Karpas-422 (cell line): Measurements from ENCODE around the gene PCDHGC4. TPM values are rescaled to one million over a fixed set of nuclear protein-coding genes. Genes with fewer than 3 reads are reported as not detected.
A peak's percentile ranks its signal among the peaks of the same experiment; 100 is the strongest.

Source experiments
- DNase-seq: peaks from one replicate; pipeline ENCODE4 v3.0.0-alpha.2; 2015
- H2AFZ ChIP-seq: fragments of 200-600 bp; sonication (generic); 2 replicates; pipeline ENCODE4 v1.6.1; 2014; ENCODE audit warnings: antibody characterized with exemption, low read length, mixed read lengths
- H3K27ac ChIP-seq: fragments of 200-600 bp; sonication (generic); 2 replicates; pipeline ENCODE4 v1.5.1; 2014; ENCODE audit warnings: mild to moderate bottlenecking, low read length, moderate library complexity
- H3K27me3 ChIP-seq: fragments of 200-600 bp; sonication (generic); 2 replicates; pipeline ENCODE4 v1.6.1; 2014; ENCODE audit warnings: low read length, mixed read lengths
- H3K36me3 ChIP-seq: fragments of 200-600 bp; sonication (generic); 2 replicates; pipeline ENCODE4 v1.6.1; 2014; ENCODE audit warnings: low read length, mixed read lengths; ENCODE audit not compliant: insufficient read depth
- H3K4me1 ChIP-seq: fragments of 200-600 bp; sonication (generic); 2 replicates; pipeline ENCODE4 v1.6.1; 2014; ENCODE audit warnings: mild to moderate bottlenecking, low read length, mixed read lengths
- H3K4me2 ChIP-seq: fragments of 200-600 bp; sonication (generic); 2 replicates; pipeline ENCODE4 v1.6.1; 2014; ENCODE audit warnings: low read length, low read depth, mild to moderate bottlenecking; ENCODE audit not compliant: poor library complexity, severe bottlenecking
- H3K4me3 ChIP-seq: fragments of 200-600 bp; sonication (generic); 2 replicates; pipeline ENCODE4 v1.5.1; 2014; ENCODE audit warnings: mild to moderate bottlenecking, antibody characterized with exemption, low read length, mixed read lengths
- H3K79me2 ChIP-seq: fragments of 200-600 bp; sonication (generic); 2 replicates; pipeline ENCODE4 v1.6.1; 2014; ENCODE audit warnings: mild to moderate bottlenecking, low read length, mixed read lengths
- H3K9ac ChIP-seq: fragments of 200-600 bp; sonication (generic); 2 replicates; pipeline ENCODE4 v1.6.0; 2014; ENCODE audit warnings: low read length
- H3K9me2 ChIP-seq: fragments of 200-600 bp; sonication (generic), shearing (Covaris generic); replicated peaks from 2 replicates; pipeline ENCODE4 v1.6.0; 2014; ENCODE audit warnings: mild to moderate bottlenecking, low read length, moderate library complexity; ENCODE audit not compliant: insufficient read depth
- H3K9me3 ChIP-seq: fragments of 300-700, 200-600 bp; sonication (generic); 2 replicates; pipeline ENCODE4 v1.6.1; 2014; ENCODE audit warnings: low read length, mixed read lengths
- H4K20me1 ChIP-seq: fragments of 200-600 bp; sonication (generic); 2 replicates; pipeline ENCODE4 v1.6.1; 2014; ENCODE audit warnings: mild to moderate bottlenecking, antibody characterized with exemption, low read length, low read depth; ENCODE audit not compliant: insufficient read depth
- total RNA-seq: library from RNA; depleted of rRNA; stranded (reverse); fragments of >200 nt; shearing (Covaris generic); gene quantifications from 2 replicates; pipeline ENCODE4 v1.2.3, GENCODE V29; 2014; ENCODE audit warnings: low replicate concordance

PCDHGC4 gene
- total RNA-seq, 1 experiment from 2014 or later, result 11.8 TPM

DNA sequence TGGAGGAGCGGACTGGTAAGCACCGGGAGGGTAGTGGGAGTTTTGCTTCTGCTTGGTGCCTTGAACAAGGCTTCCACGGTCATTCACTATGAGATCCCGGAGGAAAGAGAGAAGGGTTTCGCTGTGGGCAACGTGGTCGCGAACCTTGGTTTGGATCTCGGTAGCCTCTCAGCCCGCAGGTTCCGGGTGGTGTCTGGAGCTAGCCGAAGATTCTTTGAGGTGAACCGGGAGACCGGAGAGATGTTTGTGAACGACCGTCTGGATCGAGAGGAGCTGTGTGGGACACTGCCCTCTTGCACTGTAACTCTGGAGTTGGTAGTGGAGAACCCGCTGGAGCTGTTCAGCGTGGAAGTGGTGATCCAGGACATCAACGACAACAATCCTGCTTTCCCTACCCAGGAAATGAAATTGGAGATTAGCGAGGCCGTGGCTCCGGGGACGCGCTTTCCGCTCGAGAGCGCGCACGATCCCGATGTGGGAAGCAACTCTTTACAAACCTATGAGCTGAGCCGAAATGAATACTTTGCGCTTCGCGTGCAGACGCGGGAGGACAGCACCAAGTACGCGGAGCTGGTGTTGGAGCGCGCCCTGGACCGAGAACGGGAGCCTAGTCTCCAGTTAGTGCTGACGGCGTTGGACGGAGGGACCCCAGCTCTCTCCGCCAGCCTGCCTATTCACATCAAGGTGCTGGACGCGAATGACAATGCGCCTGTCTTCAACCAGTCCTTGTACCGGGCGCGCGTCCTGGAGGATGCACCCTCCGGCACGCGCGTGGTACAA is 8.5 kb upstream of the PCDHGC4 start:
- H4K20me1 ChIP-seq, result no peaks in the 10 kb centered on the region
- no peaks in the 10 kb centered on the region for H3K27me3 ChIP-seq
- 0 out of 2 replicates have a peak, but pooled peaks cover 15% of the 10 kb centered on the region for H3K36me3 ChIP-seq
- peak overlapping the region; percentile 87 for H3K27ac ChIP-seq
- H3K9ac ChIP-seq, result peak overlapping the region; percentile 97
- H3K4me2 ChIP-seq, result peak overlapping the region; percentile 78
- no peak overlapping the region for H2AFZ ChIP-seq
- H3K9me3 ChIP-seq, result no peaks in the 10 kb centered on the region
- H3K4me1 ChIP-seq, result peaks cover 77% of the 10 kb centered on the region
- peaks cover 57% of the 10 kb centered on the region for H3K79me2 ChIP-seq
- peak overlapping the region; percentile 87 for H3K4me3 ChIP-seq
- DNase-seq, result peak; percentile 59
- no peaks in the 10 kb centered on the region for H3K9me2 ChIP-seq

DNA sequence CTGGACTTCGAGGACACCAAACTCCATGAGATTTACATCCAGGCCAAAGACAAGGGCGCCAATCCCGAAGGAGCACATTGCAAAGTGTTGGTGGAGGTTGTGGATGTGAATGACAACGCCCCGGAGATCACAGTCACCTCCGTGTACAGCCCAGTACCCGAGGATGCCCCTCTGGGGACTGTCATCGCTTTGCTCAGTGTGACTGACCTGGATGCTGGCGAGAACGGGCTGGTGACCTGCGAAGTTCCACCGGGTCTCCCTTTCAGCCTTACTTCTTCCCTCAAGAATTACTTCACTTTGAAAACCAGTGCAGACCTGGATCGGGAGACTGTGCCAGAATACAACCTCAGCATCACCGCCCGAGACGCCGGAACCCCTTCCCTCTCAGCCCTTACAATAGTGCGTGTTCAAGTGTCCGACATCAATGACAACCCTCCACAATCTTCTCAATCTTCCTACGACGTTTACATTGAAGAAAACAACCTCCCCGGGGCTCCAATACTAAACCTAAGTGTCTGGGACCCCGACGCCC is 7.7 kb upstream of the PCDHGC4 start:
- peak overlapping the region; percentile 87 for H3K4me3 ChIP-seq

DNA sequence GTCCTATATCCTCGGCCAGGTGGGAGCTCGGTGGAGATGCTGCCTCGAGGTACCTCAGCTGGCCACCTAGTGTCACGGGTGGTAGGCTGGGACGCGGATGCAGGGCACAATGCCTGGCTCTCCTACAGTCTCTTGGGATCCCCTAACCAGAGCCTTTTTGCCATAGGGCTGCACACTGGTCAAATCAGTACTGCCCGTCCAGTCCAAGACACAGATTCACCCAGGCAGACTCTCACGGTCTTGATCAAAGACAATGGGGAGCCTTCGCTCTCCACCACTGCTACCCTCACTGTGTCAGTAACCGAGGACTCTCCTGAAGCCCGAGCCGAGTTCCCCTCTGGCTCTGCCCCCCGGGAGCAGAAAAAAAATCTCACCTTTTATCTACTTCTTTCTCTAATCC is 7.0 kb upstream of the PCDHGC4 start:
- H4K20me1 ChIP-seq, result no peaks in the 10 kb centered on the region
- peaks cover 70% of the 10 kb centered on the region for H3K79me2 ChIP-seq
- peak overlapping the region; percentile 87 for H3K27ac ChIP-seq
- H3K9me2 ChIP-seq, result no peaks in the 10 kb centered on the region
- no peak for DNase-seq
- peak overlapping the region; percentile 87 for H3K4me3 ChIP-seq
- H3K4me1 ChIP-seq, result peaks cover 88% of the 10 kb centered on the region
- peak overlapping the region; percentile 97 for H3K9ac ChIP-seq
- H3K36me3 ChIP-seq, result 0 out of 2 replicates have a peak, but pooled peaks cover 17% of the 10 kb centered on the region
- H2AFZ ChIP-seq, result no peak overlapping the region
- peak overlapping the region; percentile 78 for H3K4me2 ChIP-seq
- no peaks in the 10 kb centered on the region for H3K27me3 ChIP-seq
- H3K9me3 ChIP-seq, result no peaks in the 10 kb centered on the region

More for the DNA sequence above, 7.7 kb upstream of the PCDHGC4 start:
- no peaks in the 10 kb centered on the region for H3K9me3 ChIP-seq
- peak overlapping the region; percentile 78 for H3K4me2 ChIP-seq
- peaks cover 83% of the 10 kb centered on the region for H3K4me1 ChIP-seq
- no peak for DNase-seq
- peak overlapping the region; percentile 97 for H3K9ac ChIP-seq
- no peak overlapping the region for H2AFZ ChIP-seq
- 0 out of 2 replicates have a peak, but pooled peaks cover 17% of the 10 kb centered on the region for H3K36me3 ChIP-seq
- H3K9me2 ChIP-seq, result no peaks in the 10 kb centered on the region
- H4K20me1 ChIP-seq, result no peaks in the 10 kb centered on the region
- peaks cover 63% of the 10 kb centered on the region for H3K79me2 ChIP-seq
- H3K27ac ChIP-seq, result peak overlapping the region; percentile 87
- H3K27me3 ChIP-seq, result no peaks in the 10 kb centered on the region

DNA sequence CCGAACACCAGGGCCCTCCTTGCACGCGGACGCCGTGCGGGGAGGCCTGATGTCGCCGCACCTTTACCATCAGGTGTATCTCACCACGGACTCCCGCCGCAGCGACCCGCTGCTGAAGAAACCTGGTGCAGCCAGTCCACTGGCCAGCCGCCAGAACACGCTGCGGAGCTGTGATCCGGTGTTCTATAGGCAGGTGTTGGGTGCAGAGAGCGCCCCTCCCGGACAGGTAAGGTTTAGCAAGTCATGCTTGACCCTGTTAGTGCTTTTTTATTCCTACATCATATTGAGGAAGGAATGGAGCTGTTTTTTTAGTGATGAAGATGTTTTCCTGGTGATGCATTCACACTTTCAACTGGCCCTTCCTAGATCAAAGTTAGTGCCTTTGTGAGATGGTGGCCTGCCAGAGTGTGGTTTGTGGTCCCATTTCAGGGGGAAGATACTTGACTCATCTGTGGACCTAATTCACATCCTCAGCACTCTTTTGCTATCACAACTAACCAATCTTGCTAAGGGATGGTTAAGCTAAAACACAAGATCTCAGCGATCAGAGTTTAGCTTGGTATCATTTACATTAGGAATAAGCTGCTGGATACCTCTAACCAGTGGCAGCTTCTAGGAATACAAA is 6.4 kb upstream of the PCDHGC4 start:
- Histone ChIP-seq H3K4me3 (peak overlapping the region; percentile 87), H4K20me1 (0 out of 2 replicates have a peak, but pooled peaks cover under 1% of the 10 kb centered on the region), H3K9ac (peak overlapping the region; percentile 97), H3K4me2 (peak overlapping the region; percentile 78), H3K4me1 (peaks cover 89% of the 10 kb centered on the region), H3K36me3 (0 out of 2 replicates have a peak, but pooled peaks cover 17% of the 10 kb centered on the region), H2AFZ (no peak overlapping the region), H3K27me3 (no peaks in the 10 kb centered on the region), H3K79me2 (peaks cover 76% of the 10 kb centered on the region), H3K9me2 (no peaks in the 10 kb centered on the region), H3K27ac (peak overlapping the region; percentile 87), H3K9me3 (no peaks in the 10 kb centered on the region)
- DNase-seq, result no peak

DNA sequence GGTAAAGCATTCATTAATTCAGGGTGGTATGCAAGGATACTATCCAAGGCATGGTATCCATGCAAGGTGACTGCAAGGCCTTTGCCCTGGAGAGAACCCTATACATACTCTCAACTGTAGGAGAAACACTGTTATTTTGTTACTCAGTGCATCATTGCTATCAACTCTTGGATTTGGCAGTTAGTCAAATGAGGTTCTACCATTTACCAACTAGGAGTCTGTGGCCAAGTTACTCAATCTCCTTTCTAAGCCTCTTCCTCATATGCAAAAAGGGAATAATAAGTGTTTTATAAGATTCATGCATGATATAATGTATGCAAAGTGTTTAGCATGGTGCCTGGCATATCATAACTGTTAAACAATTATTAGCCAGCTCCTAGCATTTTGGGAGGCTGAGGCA is 5.1 kb upstream of the PCDHGC4 start:
- no peaks in the 10 kb centered on the region for H3K9me3 ChIP-seq
- peak overlapping the region; percentile 46 for H3K4me3 ChIP-seq
- H3K4me1 ChIP-seq, result peaks cover 80% of the 10 kb centered on the region
- peak overlapping the region; percentile 87 for H3K27ac ChIP-seq
- no peak overlapping the region for H2AFZ ChIP-seq
- H3K27me3 ChIP-seq, result no peaks in the 10 kb centered on the region
- DNase-seq, result peak; percentile 63
- H3K9ac ChIP-seq, result peak overlapping the region; percentile 30
- H3K36me3 ChIP-seq, result 0 out of 2 replicates have a peak, but pooled peaks cover 17% of the 10 kb centered on the region
- H3K79me2 ChIP-seq, result peaks cover 90% of the 10 kb centered on the region
- H3K9me2 ChIP-seq, result no peaks in the 10 kb centered on the region
- peaks cover 10% of the 10 kb centered on the region; the same call in 1 of the 2 replicates for H4K20me1 ChIP-seq
- peak overlapping the region; percentile 78 for H3K4me2 ChIP-seq

DNA sequence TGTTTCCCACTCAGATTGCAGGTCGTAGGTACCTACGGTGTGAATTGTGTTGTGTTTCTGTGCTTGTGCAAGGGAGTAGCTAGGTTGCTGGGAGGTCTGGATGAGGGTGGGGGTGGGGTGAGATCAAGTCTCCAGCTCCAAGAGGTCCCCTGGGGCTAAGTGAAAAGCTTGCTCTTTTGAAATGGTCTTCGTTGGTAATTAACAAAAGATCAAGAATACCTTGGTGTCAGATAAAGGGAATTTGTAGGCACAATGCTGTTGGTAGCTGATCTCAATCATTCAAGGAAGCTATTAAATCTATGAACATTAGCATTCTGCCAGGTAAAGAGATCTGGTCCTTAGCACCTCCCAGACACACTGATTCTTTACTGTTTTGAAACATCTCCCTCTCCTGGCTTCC is 928 bp upstream of the PCDHGC4 start:
- Histone ChIP-seq H3K27me3 (no peaks in the 10 kb centered on the region), H3K9me2 (no peaks in the 10 kb centered on the region), H3K36me3 (peaks cover 27% of the 10 kb centered on the region), H3K9ac (no peak overlapping the region), H3K4me1 (peaks cover 46% of the 10 kb centered on the region), H3K27ac (peak overlapping the region; percentile 34; the same call in 1 of the 2 replicates), H3K79me2 (peaks cover 100% of the 10 kb centered on the region), H4K20me1 (peaks cover 10% of the 10 kb centered on the region), H3K4me2 (no peak overlapping the region), H3K9me3 (no peaks in the 10 kb centered on the region), H3K4me3 (no peak overlapping the region), H2AFZ (no peak overlapping the region)
- DNase-seq, result no peak

DNA sequence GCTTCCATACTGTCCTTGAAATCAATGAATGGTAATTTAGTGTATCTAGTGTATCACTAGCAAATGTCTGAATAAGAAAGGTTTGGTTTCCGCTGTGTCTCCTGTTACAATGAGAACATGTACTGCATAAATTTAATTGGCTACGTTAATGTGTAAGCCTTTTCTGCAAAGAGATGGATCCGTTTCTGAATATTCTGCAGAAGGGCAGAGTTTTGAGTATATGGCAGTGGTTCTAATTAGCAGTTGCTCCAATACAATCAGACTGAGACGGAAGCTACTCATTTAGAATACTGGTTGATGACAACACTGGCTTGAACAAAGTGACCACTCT is 555 bp upstream of the PCDHGC4 start:
- H3K79me2 ChIP-seq, result peaks cover 100% of the 10 kb centered on the region
- H3K9me3 ChIP-seq, result no peaks in the 10 kb centered on the region
- H3K9me2 ChIP-seq, result no peaks in the 10 kb centered on the region
- H3K4me3 ChIP-seq, result no peak overlapping the region
- H3K27me3 ChIP-seq, result no peaks in the 10 kb centered on the region
- peaks cover 10% of the 10 kb centered on the region for H4K20me1 ChIP-seq
- no peak overlapping the region for H3K27ac ChIP-seq
- peaks cover 42% of the 10 kb centered on the region for H3K4me1 ChIP-seq
- H3K9ac ChIP-seq, result no peak overlapping the region
- peaks cover 27% of the 10 kb centered on the region for H3K36me3 ChIP-seq
- H2AFZ ChIP-seq, result no peak overlapping the region
- no peak overlapping the region for H3K4me2 ChIP-seq
- DNase-seq, result no peak
